ENCODE data around the gene KREMEN1.
A peak's percentile ranks its signal among the peaks of the same experiment; 100 is the strongest.

Gene KREMEN1

GRCh38 chr22:29048822-29049654 is 23.8 kb upstream of the KREMEN1 start:
- H3K9me3 ChIP-seq (ENCODE audit: control insufficient read depth, low read length): no peaks in the 10 kb centered on the region
- H3K27ac ChIP-seq (ENCODE audit: insufficient read depth, low read depth, low read length, poor library complexity, severe bottlenecking): no peak overlapping the region
- H3K4me1 ChIP-seq (ENCODE audit: control insufficient read depth, insufficient read depth, low read length): no peaks in the 10 kb centered on the region
- peaks cover 58% of the 10 kb centered on the region for H3K36me3 ChIP-seq (ENCODE audit: control insufficient read depth, insufficient read depth, low read length)
- 96% methylated on average over 31 of the region's 31 CpGs for WGBS, 2 experiments
- H3K4me3 ChIP-seq (ENCODE audit: insufficient read depth, low read depth, low read length): no peak overlapping the region
- H3K27me3 ChIP-seq (ENCODE audit: control insufficient read depth, insufficient read depth, low read length, poor library complexity, severe bottlenecking): no peaks in the 10 kb centered on the region

- Histone ChIP-seq H3K36me3 (ENCODE audit: control insufficient read depth, insufficient read depth, low read length) (peaks cover 51% of the 10 kb centered on the region), H3K27me3 (ENCODE audit: control insufficient read depth, insufficient read depth, low read length, poor library complexity, severe bottlenecking) (no peaks in the 10 kb centered on the region), H3K9me3 (ENCODE audit: control insufficient read depth, low read length) (no peaks in the 10 kb centered on the region), H3K27ac (ENCODE audit: insufficient read depth, low read depth, low read length, poor library complexity, severe bottlenecking) (no peak overlapping the region), H3K4me1 (ENCODE audit: control insufficient read depth, insufficient read depth, low read length) (peaks cover 7% of the 10 kb centered on the region), H3K4me3 (ENCODE audit: insufficient read depth, low read depth, low read length) (no peak overlapping the region)
- 93 to 94% methylated on average over 38 of the region's 38 CpGs for WGBS, 2 experiments
Observed at GRCh38 chr22:29049655-29050263, 23.1 kb upstream of the KREMEN1 start.

GRCh38 chr22:29050457-29050856 is 22.4 kb upstream of the KREMEN1 start:
- peaks cover 13% of the 10 kb centered on the region for H3K4me1 ChIP-seq (ENCODE audit: control insufficient read depth, insufficient read depth, low read length)
- H3K36me3 ChIP-seq (ENCODE audit: control insufficient read depth, insufficient read depth, low read length): peaks cover 48% of the 10 kb centered on the region
- H3K27me3 ChIP-seq (ENCODE audit: control insufficient read depth, insufficient read depth, low read length, poor library complexity, severe bottlenecking): no peaks in the 10 kb centered on the region
- H3K9me3 ChIP-seq (ENCODE audit: control insufficient read depth, low read length): no peaks in the 10 kb centered on the region
- 96 to 97% methylated on average over 24 of the region's 24 CpGs for WGBS, 2 experiments
- no peak overlapping the region for H3K4me3 ChIP-seq (ENCODE audit: insufficient read depth, low read depth, low read length)
- H3K27ac ChIP-seq (ENCODE audit: insufficient read depth, low read depth, low read length, poor library complexity, severe bottlenecking): no peak overlapping the region

GRCh38 chr22:29053048-29053702 is 19.7 kb upstream of the KREMEN1 start:
- H3K4me1 ChIP-seq (ENCODE audit: control insufficient read depth, insufficient read depth, low read length): peaks cover 16% of the 10 kb centered on the region
- no peak overlapping the region for H3K4me3 ChIP-seq (ENCODE audit: insufficient read depth, low read depth, low read length)
- peaks cover 26% of the 10 kb centered on the region for H3K36me3 ChIP-seq (ENCODE audit: control insufficient read depth, insufficient read depth, low read length)
- WGBS, 2 experiments: 85 to 90% methylated on average over 8 of the region's 8 CpGs
- H3K27ac ChIP-seq (ENCODE audit: insufficient read depth, low read depth, low read length, poor library complexity, severe bottlenecking): no peak overlapping the region
- H3K9me3 ChIP-seq (ENCODE audit: control insufficient read depth, low read length): no peaks in the 10 kb centered on the region
- H3K27me3 ChIP-seq (ENCODE audit: control insufficient read depth, insufficient read depth, low read length, poor library complexity, severe bottlenecking): no peaks in the 10 kb centered on the region

- Histone ChIP-seq H3K4me1 (ENCODE audit: control insufficient read depth, insufficient read depth, low read length) (peaks cover 16% of the 10 kb centered on the region), H3K27me3 (ENCODE audit: control insufficient read depth, insufficient read depth, low read length, poor library complexity, severe bottlenecking) (no peaks in the 10 kb centered on the region), H3K27ac (ENCODE audit: insufficient read depth, low read depth, low read length, poor library complexity, severe bottlenecking) (no peak overlapping the region), H3K36me3 (ENCODE audit: control insufficient read depth, insufficient read depth, low read length) (peaks cover 15% of the 10 kb centered on the region), H3K4me3 (ENCODE audit: insufficient read depth, low read depth, low read length) (no peak overlapping the region), H3K9me3 (ENCODE audit: control insufficient read depth, low read length) (no peaks in the 10 kb centered on the region)
- 87 to 92% methylated on average over 10 of the region's 10 CpGs for WGBS, 2 experiments
Observed at GRCh38 chr22:29054251-29054767, 18.5 kb upstream of the KREMEN1 start.

- no peaks in the 10 kb centered on the region for H3K27me3 ChIP-seq (ENCODE audit: control insufficient read depth, insufficient read depth, low read length, poor library complexity, severe bottlenecking)
- H3K27ac ChIP-seq (ENCODE audit: insufficient read depth, low read depth, low read length, poor library complexity, severe bottlenecking): peak overlapping the region; percentile 16
- H3K4me3 ChIP-seq (ENCODE audit: insufficient read depth, low read depth, low read length): no peak overlapping the region
- no peaks in the 10 kb centered on the region for H3K9me3 ChIP-seq (ENCODE audit: control insufficient read depth, low read length)
- H3K4me1 ChIP-seq (ENCODE audit: control insufficient read depth, insufficient read depth, low read length): peaks cover 16% of the 10 kb centered on the region
- H3K36me3 ChIP-seq (ENCODE audit: control insufficient read depth, insufficient read depth, low read length): peaks cover 5% of the 10 kb centered on the region
- WGBS, 2 experiments: 48 to 58% methylated on average over 14 of the region's 14 CpGs
Observed at GRCh38 chr22:29055192-29055830, 17.5 kb upstream of the KREMEN1 start.

GRCh38 chr22:29056472-29056871 is 16.4 kb upstream of the KREMEN1 start:
- Histone ChIP-seq H3K27me3 (ENCODE audit: control insufficient read depth, insufficient read depth, low read length, poor library complexity, severe bottlenecking) (no peaks in the 10 kb centered on the region), H3K9me3 (ENCODE audit: control insufficient read depth, low read length) (no peaks in the 10 kb centered on the region), H3K36me3 (ENCODE audit: control insufficient read depth, insufficient read depth, low read length) (no peaks in the 10 kb centered on the region), H3K4me3 (ENCODE audit: insufficient read depth, low read depth, low read length) (no peak overlapping the region), H3K27ac (ENCODE audit: insufficient read depth, low read depth, low read length, poor library complexity, severe bottlenecking) (no peak overlapping the region), H3K4me1 (ENCODE audit: control insufficient read depth, insufficient read depth, low read length) (peaks cover 16% of the 10 kb centered on the region)
- 93 to 99% methylated on average over 3 of the region's 3 CpGs for WGBS, 2 experiments

GRCh38 chr22:29060251-29060869 is 12.5 kb upstream of the KREMEN1 start:
- WGBS, 2 experiments: 84 to 88% methylated on average over 12 of the region's 12 CpGs
- peaks cover 10% of the 10 kb centered on the region for H3K4me1 ChIP-seq (ENCODE audit: control insufficient read depth, insufficient read depth, low read length)
- H3K36me3 ChIP-seq (ENCODE audit: control insufficient read depth, insufficient read depth, low read length): no peaks in the 10 kb centered on the region
- no peaks in the 10 kb centered on the region for H3K9me3 ChIP-seq (ENCODE audit: control insufficient read depth, low read length)
- H3K27ac ChIP-seq (ENCODE audit: insufficient read depth, low read depth, low read length, poor library complexity, severe bottlenecking): no peak overlapping the region
- H3K4me3 ChIP-seq (ENCODE audit: insufficient read depth, low read depth, low read length): no peak overlapping the region
- H3K27me3 ChIP-seq (ENCODE audit: control insufficient read depth, insufficient read depth, low read length, poor library complexity, severe bottlenecking): no peaks in the 10 kb centered on the region

- Histone ChIP-seq H3K4me3 (ENCODE audit: insufficient read depth, low read depth, low read length) (no peak overlapping the region), H3K4me1 (ENCODE audit: control insufficient read depth, insufficient read depth, low read length) (peaks cover 7% of the 10 kb centered on the region), H3K27me3 (ENCODE audit: control insufficient read depth, insufficient read depth, low read length, poor library complexity, severe bottlenecking) (no peaks in the 10 kb centered on the region), H3K36me3 (ENCODE audit: control insufficient read depth, insufficient read depth, low read length) (no peaks in the 10 kb centered on the region), H3K27ac (ENCODE audit: insufficient read depth, low read depth, low read length, poor library complexity, severe bottlenecking) (no peak overlapping the region), H3K9me3 (ENCODE audit: control insufficient read depth, low read length) (no peaks in the 10 kb centered on the region)
- 93% methylated on average over 7 of the region's 7 CpGs for WGBS, 2 experiments
Observed at GRCh38 chr22:29060931-29061330, 11.9 kb upstream of the KREMEN1 start.

Measured in ectodermal cell (in vitro differentiated cells).